ENCODE data around the gene TTLL11. TPM values are rescaled to one million over a fixed set of nuclear protein-coding genes. Genes with fewer than 3 reads are reported as not detected.

TTLL11 gene
- total RNA-seq, 1 donor from 2014 or later = 1.9 TPM

DNA sequence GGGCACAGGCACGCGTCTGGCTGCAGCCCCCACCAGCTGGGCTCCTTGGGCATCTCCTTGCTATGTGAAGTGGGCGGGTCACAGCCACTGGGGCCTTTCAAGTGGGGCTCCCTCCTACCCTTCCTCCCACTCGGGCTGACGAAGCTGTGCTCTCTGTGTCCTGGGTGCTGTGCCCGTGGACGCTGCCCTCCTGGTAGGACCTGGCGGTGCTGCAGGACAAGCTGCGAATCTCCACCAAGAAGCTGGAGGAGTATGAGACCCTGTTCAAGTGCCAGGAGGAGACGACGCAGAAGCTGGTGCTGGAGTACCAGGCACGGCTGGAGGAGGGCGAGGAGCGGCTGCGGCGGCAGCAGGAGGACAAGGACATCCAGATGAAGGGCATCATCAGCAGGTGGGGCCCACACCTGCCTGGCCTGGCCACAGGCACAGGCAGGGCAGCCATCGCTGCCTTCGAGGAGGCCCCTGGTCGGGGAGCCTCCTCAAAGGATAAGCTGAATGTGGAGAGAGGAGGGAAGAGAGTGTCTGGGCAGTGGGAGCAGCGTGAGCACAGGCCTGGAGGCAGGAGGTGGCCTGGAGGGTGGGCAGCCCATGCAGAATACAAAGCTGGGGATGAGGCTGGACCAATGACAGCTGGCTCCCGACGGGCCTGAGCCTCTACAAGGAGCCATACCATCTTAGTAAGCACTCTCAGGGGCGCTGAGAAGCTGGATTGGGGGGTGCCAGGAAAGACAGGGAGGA is 316.9 kb downstream of the TTLL11 start:
- DNase-seq (ENCODE audit: low read depth in 2 of 2) = no peak

DNA sequence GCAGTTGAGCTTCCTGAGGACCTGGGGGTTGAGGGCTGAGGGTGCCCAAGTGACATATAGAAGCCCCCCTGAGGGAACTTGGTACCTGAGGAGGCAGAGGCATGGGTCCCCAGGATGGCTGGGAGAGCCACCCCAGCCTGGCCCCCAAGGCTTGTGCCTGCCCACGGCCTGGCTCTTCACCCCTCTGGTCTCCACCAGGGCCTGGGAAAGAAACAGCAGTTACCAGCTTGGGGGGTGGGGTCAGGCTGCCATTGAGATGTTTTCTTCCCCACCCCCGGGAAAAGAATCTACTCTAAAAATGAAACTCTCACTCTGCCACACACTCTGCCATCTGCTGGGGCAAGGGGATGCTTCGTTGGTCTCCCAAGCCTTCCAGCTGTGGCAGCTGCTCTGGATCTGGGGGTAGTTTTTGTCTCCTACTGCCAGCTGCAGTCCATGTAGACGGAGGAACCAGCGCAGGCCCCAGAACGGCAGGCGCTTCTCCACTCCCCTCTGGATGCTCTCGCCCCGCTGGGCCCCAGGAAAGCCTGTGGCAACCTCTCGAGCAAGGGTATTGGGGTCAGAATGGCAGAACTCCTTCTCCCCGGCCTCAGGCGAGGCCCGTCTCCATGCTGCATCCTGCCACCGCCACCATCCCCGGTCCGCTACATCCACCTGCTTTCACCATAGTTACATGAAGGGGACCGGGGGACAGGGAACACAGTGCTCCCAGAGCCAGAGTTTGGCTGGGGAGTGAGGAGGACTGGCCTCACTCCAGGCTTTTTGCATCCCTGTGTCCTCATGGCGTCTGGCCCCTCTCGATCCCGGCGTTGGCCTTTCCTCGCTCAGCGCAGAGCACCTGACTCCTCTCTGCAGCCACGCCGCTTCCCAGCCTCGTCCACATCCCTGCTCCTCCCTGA is 318.1 kb downstream of the TTLL11 start:
- no peak for DNase-seq (ENCODE audit: low read depth in 2 of 2)

DNA sequence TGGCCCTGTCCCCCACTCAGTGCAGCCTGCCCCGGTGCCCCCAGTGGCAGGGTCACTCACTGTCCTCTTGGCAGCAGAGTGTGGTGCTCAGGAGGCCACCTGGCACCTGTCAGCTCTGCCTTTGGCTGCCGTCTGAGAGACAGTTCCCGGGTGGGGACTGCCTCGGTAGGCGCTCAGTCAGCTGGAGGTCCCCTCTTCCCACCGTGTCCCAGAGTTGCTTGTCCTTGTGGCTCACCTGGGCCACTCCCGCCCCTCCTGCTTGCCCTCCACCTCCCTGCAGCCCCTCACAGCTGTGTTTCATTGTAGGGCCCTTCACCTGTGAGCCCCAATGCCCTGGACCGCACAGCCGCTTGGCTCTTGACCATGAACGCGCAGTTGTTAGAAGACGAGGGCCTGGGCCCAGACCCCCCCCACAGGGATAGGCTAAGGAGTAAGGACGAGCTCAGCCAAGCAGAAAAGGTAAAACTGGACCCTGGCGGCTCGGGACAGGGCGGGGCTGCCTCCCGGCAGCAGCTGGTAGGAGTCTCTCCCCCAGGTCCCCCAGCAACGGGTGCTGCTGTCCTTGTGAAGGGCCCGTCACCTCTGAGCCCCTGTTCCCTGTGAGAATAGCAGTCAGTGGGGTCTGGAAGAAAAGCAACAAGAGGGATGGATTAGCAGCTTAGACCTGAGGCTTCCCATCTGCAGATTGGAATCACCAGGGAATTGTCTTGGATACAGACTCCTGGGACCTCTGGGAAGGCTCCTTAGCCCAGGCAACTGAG is 319.0 kb downstream of the TTLL11 start:
- no peak for DNase-seq (ENCODE audit: low read depth in 2 of 2)

DNA sequence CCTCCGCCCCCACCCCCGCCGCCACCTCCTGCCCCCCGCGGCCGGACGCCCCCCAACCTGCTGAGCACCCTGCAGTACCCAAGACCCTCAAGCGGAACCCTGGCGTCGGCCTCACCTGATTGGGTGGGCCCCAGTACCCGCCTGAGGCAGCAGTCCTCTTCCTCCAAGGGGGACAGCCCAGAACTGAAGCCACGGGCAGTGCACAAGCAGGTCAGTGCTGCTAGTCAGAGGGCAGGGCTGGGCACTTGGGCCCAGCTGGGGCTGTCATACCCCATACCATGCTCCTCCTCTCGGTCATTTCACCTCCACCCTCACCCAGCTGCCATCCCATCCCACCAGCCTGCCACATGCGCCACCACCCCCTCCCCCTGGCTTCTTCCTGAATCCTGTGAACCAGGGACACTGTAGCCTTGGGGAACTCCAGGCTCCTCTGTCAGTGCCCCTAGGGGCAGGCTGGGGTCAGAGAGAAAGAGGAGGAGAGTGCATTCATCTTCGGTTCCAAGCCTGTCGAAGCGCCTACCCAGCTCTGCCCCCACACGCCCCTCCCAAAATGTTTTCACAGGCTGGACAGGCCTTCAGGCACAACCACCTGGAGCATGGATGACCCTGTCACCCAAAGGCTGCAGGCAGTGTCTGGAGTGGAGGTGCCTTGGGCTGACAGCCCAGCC is 319.7 kb downstream of the TTLL11 start:
- no peak for DNase-seq (ENCODE audit: low read depth in 2 of 2)

DNA sequence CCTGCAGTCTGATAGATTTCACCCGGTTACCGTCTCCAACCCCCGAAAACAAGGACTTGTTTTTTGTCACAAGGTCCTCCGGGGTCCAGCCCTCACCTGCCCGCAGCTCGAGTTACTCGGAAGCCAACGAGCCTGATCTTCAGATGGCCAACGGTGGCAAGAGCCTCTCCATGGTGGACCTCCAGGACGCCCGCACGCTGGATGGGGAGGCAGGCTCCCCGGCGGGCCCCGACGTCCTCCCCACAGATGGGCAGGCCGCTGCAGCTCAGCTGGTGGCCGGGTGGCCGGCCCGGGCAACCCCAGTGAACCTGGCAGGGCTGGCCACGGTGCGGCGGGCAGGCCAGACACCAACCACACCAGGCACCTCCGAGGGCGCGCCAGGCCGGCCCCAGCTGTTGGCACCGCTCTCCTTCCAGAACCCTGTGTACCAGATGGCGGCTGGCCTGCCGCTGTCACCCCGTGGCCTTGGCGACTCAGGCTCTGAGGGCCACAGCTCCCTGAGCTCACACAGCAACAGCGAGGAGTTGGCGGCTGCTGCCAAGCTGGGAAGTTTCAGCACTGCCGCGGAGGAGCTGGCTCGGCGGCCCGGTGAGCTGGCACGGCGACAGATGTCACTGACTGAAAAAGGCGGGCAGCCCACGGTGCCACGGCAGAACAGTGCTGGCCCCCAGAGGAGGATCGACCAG is 320.4 kb downstream of the TTLL11 start:
- DNase-seq (ENCODE audit: low read depth in 2 of 2) = no peak

Other genes starting within 250 kb of the TTLL11 start
- 27.3 and 33.4 TPM in 2 replicates for gene NDUFA8, start 66.5 kb upstream of the TTLL11 start, total RNA-seq
- gene MORN5, start 66.6 kb upstream of the TTLL11 start, total RNA-seq = not detected in 2 replicates
- gene LHX6, start 135.6 kb upstream of the TTLL11 start, total RNA-seq = 1.9 and 3.2 TPM in 2 replicates
- 5.3 and 5.7 TPM in 2 replicates for gene RBM18, start 171.5 kb upstream of the TTLL11 start, total RNA-seq
- 29.8 and 34.1 TPM in 2 replicates for gene MRRF, start 171.6 kb upstream of the TTLL11 start, total RNA-seq

Data from dermis microvascular lymphatic vessel endothelial cell (primary cell).